ENCODE results near the gene TIAM1. TPM values are rescaled to one million over a fixed set of nuclear protein-coding genes. Genes with fewer than 3 reads are reported as not detected.

Gene TIAM1
- total RNA-seq, 4 donors from 2014 or later: 2.6 to 11.0 (median 6.9) TPM

DNA sequence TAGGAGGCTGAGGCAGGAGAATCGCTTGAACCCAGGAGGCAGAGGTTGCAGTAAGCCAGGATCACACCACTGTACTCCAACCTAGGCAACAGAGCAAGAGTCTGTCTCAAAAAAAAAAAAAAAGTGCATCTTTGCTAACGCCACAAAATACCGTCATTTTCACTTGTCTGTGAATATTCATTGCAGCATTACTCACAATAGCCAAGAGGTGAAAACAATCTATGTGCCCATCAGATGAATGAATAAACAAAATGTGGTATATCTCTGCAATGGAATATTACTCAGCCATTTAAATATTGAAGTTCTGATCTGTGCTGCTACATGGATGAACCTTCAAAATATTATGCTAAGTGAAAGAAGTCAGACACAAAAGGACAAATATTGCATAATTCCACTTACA lies 7.9 kb upstream of the TIAM1 start:
- no peak for TF ChIP-seq POLR2AphosphoS5 (IDR thresholded peaks at IDR 0.05)
- no peak for TF ChIP-seq EP300 (IDR thresholded peaks at IDR 0.05)
- TF ChIP-seq POLR2A (IDR thresholded peaks at IDR 0.05): no peak
- TF ChIP-seq, protein P1, sequence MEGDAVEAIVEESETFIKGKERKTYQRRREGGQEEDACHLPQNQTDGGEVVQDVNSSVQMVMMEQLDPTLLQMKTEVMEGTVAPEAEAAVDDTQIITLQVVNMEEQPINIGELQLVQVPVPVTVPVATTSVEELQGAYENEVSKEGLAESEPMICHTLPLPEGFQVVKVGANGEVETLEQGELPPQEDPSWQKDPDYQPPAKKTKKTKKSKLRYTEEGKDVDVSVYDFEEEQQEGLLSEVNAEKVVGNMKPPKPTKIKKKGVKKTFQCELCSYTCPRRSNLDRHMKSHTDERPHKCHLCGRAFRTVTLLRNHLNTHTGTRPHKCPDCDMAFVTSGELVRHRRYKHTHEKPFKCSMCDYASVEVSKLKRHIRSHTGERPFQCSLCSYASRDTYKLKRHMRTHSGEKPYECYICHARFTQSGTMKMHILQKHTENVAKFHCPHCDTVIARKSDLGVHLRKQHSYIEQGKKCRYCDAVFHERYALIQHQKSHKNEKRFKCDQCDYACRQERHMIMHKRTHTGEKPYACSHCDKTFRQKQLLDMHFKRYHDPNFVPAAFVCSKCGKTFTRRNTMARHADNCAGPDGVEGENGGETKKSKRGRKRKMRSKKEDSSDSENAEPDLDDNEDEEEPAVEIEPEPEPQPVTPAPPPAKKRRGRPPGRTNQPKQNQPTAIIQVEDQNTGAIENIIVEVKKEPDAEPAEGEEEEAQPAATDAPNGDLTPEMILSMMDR (IDR thresholded peaks at IDR 0.05): no peak
- Histone ChIP-seq H3K4me3 (no peak overlapping the region), H3K4me1 (no peaks in the 10 kb centered on the region), H3K27ac (no peak overlapping the region), H3K36me3 (no peaks in the 10 kb centered on the region), H3K9me3 (no peaks in the 10 kb centered on the region), H3K27me3 (peaks cover 9% of the 10 kb centered on the region)
- no peak for ATAC-seq
- 38 to 40% methylated on average over 2 of the region's 3 CpGs for WGBS, 2 donors (ENCODE audit: low coverage in 1 of 2)

DNA sequence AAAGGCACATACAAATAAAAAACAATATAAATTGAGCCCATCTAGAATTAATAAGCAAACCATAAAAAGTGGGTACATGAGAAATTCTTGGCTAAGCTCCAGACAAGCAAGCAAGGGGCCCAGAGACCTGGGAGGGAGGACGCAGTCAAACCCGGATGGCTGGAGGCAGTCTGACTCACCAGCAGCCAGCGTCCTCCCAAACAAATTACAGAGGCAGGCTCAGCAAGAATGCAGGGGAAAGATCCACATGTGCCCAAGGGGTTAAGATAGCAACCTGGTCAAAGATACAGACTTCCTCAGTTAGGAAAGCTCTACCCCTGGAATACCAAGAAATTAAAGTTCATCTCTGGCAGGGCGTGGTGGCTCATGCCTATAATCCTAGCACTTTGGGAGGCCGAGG lies 7.4 kb upstream of the TIAM1 start:
- Histone ChIP-seq H3K4me1 (no peaks in the 10 kb centered on the region), H3K27me3 (peaks cover 9% of the 10 kb centered on the region), H3K36me3 (no peaks in the 10 kb centered on the region), H3K27ac (no peak overlapping the region), H3K9me3 (no peaks in the 10 kb centered on the region), H3K4me3 (no peak overlapping the region)
- TF ChIP-seq, protein P1 (IDR thresholded peaks at IDR 0.05): no peak
- TF ChIP-seq POLR2A (IDR thresholded peaks at IDR 0.05) (no peak), EP300 (IDR thresholded peaks at IDR 0.05) (no peak)
- no peak for ATAC-seq
- WGBS, 2 donors (ENCODE audit: low coverage in 1 of 2): 49 to 66% methylated on average over 3 to 4 of the region's 5 CpGs

DNA sequence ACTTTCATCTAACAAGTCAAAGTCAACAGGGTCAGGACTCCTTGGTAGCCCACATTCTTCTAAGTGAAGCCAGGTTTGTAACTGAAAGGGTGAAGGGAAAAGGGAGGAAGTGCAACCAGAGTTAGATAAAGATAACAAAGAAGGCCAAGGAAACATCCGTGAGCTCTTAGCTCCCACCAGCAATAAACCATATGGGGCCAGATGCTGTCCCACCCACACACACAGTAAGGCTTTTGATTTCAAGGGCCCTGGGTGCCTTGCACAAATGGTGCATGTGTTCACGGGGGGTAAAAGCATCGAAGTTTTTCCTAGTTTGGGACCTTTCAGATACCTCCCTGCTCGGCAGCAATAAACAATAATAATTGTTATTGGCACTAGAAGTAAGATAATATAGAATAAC lies 5.1 kb upstream of the TIAM1 start:
- no peaks in the 10 kb centered on the region for H3K9me3 ChIP-seq
- H3K27ac ChIP-seq: no peak overlapping the region
- H3K27me3 ChIP-seq: peaks cover 21% of the 10 kb centered on the region
- 52% methylated on average over 4 of the region's 4 CpGs for WGBS, 2 donors (ENCODE audit: low coverage in 1 of 2)
- H3K36me3 ChIP-seq: no peaks in the 10 kb centered on the region
- no peak overlapping the region for H3K4me3 ChIP-seq
- no peak for ATAC-seq
- TF ChIP-seq POLR2AphosphoS5 (IDR thresholded peaks at IDR 0.05) (no peak), POLR2A (IDR thresholded peaks at IDR 0.05) (no peak), EP300 (IDR thresholded peaks at IDR 0.05) (no peak)
- TF ChIP-seq, protein P1 (IDR thresholded peaks at IDR 0.05): no peak
- H3K4me1 ChIP-seq: peaks cover 0 to 4% (median 0%) of the 10 kb centered on the region in 3 donors

DNA sequence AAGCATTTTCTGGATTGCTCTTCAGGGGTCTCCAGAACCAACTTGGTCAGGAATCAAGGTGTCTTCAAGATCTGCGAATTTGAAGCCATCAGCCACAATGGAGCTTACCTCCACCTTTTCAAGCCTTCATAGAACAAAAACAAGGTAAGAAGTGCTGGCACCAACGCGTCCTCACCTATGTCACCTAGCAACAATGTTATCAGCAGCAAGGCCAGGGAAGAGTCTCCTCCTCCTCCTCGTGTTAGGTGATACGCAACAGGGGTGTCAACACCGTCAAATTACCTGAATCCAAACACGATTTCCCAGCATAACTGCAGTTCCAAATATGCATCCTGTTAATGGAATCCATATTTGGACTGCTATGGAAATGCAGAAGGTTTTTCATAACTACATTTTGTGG lies 4.1 kb upstream of the TIAM1 start:
- Histone ChIP-seq H3K9me3 (no peaks in the 10 kb centered on the region), H3K27ac (no peak overlapping the region), H3K4me3 (no peak overlapping the region), H3K27me3 (peaks cover 31% of the 10 kb centered on the region), H3K4me1 (peaks cover 0 to 12% (median 0%) of the 10 kb centered on the region in 3 donors), H3K36me3 (no peaks in the 10 kb centered on the region)
- TF ChIP-seq, protein P1 (IDR thresholded peaks at IDR 0.05): no peak
- TF ChIP-seq EP300 (IDR thresholded peaks at IDR 0.05) (no peak), POLR2AphosphoS5 (IDR thresholded peaks at IDR 0.05) (no peak), POLR2A (IDR thresholded peaks at IDR 0.05) (no peak)
- whole genome bisulfite sequencing, 2 donors (ENCODE audit: low coverage in 1 of 2): 82 to 84% methylated on average over 6 of the region's 7 CpGs
- ATAC-seq: no peak

DNA sequence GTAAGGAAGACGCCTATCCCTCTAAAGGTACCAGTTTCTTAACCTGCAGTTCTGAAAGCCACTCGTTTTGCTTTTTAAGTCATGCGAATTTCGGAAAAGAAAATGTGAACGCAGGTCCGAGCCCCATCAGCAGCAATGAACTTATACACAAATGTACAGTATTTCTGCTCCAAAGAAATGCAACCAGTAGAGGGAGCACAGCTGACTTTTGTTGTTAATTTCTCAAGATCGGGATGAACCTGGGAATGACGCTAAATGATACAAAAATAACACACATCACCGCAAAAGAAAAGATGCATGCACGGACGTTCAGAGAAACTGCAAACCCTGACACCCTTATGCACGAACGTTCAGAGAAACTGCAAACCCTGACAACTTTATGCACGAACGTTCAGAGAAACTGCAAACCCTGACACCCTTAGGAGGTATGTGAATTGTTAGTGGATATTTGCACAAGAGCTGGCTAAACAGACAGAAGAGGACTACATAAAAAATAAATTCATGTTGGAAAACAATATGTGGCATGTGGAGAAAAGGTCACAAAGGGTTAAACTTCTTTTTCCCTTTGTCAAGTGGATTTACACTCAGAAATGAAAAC lies 3.5 kb upstream of the TIAM1 start:
- ATAC-seq: no peak
- peaks cover 0 to 12% (median 0%) of the 10 kb centered on the region in 3 donors for H3K4me1 ChIP-seq
- TF ChIP-seq POLR2A (IDR thresholded peaks at IDR 0.05): no peak
- TF ChIP-seq, protein P1 (IDR thresholded peaks at IDR 0.05): peak in 3 of 4 experiments; percentile 11 to 31 (median 12)
- 48 to 49% methylated on average over 15 of the region's 15 CpGs for WGBS, 2 donors (ENCODE audit: low coverage in 1 of 2)
- H3K9me3 ChIP-seq: no peaks in the 10 kb centered on the region
- no peak overlapping the region for H3K27ac ChIP-seq
- peaks cover 37% of the 10 kb centered on the region for H3K27me3 ChIP-seq
- no peaks in the 10 kb centered on the region for H3K36me3 ChIP-seq
- no peak overlapping the region for H3K4me3 ChIP-seq

All from gastroesophageal sphincter (tissue), 4 donors.